Epithelial cell of proximal tubule (primary cell): Measurements from ENCODE around the gene MTHFD1L. TPM values are rescaled to one million over a fixed set of nuclear protein-coding genes. Genes with fewer than 3 reads are reported as not detected.

Experiments used
- DNase-seq: peaks from one replicate; pipeline ENCODE4 v3.0.0-alpha.2; 2011; ENCODE audit warnings: low read depth
- H3K4me3 ChIP-seq: 2 replicates; pipeline ENCODE4 v1.5.1; 2011; ENCODE audit warnings: low read depth, mild to moderate bottlenecking, low read length
- CTCF ChIP-seq: conservative IDR thresholded peaks from 2 replicates; pipeline ENCODE4 v1.5.1; 2012; ENCODE audit warnings: low read depth, mild to moderate bottlenecking, low read length
- total RNA-seq: library from RNA; depleted of rRNA; stranded (reverse); fragments of >200 nt; gene quantifications from 2 replicates; pipeline ENCODE4 v1.2.3, GENCODE V29; 2015

The MTHFD1L gene
- total RNA-seq, 1 donor from 2014 or later = 39.5 TPM

- no peak for DNase-seq
- H3K4me3 ChIP-seq = no peak overlapping the region
- no peak for TF ChIP-seq CTCF
Observed at GRCh38 chr6:151140767-151141166, 275.3 kb downstream of the MTHFD1L start.

- TF ChIP-seq CTCF = no peak
- H3K4me3 ChIP-seq = no peak overlapping the region
- no peak for DNase-seq
Observed at GRCh38 chr6:151141685-151142084, 276.2 kb downstream of the MTHFD1L start.

- no peak for TF ChIP-seq CTCF
- no peak for DNase-seq
- no peak overlapping the region for H3K4me3 ChIP-seq
Observed at GRCh38 chr6:151142676-151143075, 277.2 kb downstream of the MTHFD1L start.

GRCh38 chr6:151143337-151143736, 277.8 kb downstream of the MTHFD1L start:
- no peak for DNase-seq
- no peak overlapping the region for H3K4me3 ChIP-seq
- TF ChIP-seq CTCF = no peak

- TF ChIP-seq CTCF = no peak
- no peak for DNase-seq
- H3K4me3 ChIP-seq = no peak overlapping the region
Observed at GRCh38 chr6:151143806-151144205, 278.3 kb downstream of the MTHFD1L start.

GRCh38 chr6:151147118-151147832, 281.8 kb downstream of the MTHFD1L start:
- no peak for DNase-seq
- no peak overlapping the region for H3K4me3 ChIP-seq
- TF ChIP-seq CTCF = no peak

GRCh38 chr6:151148111-151148510, 282.6 kb downstream of the MTHFD1L start:
- DNase-seq = no peak

More at GRCh38 chr6:151148111-151148510, 282.6 kb downstream of the MTHFD1L start:
- no peak for TF ChIP-seq CTCF
- H3K4me3 ChIP-seq = no peak overlapping the region
